K562 (cell line): ENCODE results near the gene SLX4IP. TPM values are rescaled to one million over a fixed set of nuclear protein-coding genes. Genes with fewer than 3 reads are reported as not detected.
A peak's percentile ranks its signal among the peaks of the same experiment; 100 is the strongest.

Experiments
- KDM5B ChIP-seq: fragments of 200-600 bp; sonication (generic); IDR thresholded peaks from 2 replicates; pipeline ENCODE4 v1.6.1; 2012; ENCODE audit warnings: low read depth, mild to moderate bottlenecking, moderate library complexity, low read length, control low read depth, inconsistent platforms; ENCODE audit not compliant: insufficient replicate concordance
- ZBTB40 ChIP-seq, 2 experiments: fragments of 450-650 bp in 1 of 2; sonication (generic) in 1 of 2; formaldehyde crosslinking in 1 of 2; IDR thresholded peaks; 2 replicates each; pipeline versions ENCODE4 v1.7.1 to v1.9.0; 2016 to 2022; ENCODE audit warnings: inconsistent platforms in 1 of 2, mild to moderate bottlenecking in 1 of 2, missing genetic modification reagents in 1 of 2
- polyA plus RNA-seq, 8 experiments: library from polyadenylated mRNA; depleted of rRNA in 4 of 8; stranded (reverse) in 5 of 8; unstranded in 3 of 8; fragments of >200 nt; fragmentation: Nextera tagmentation in 2 of 8; fragmentation: Illumina TruSeq in 1 of 8; extraction: Ambion mirVana in 2 of 8; extraction: Trizol in 1 of 8; gene quantifications; 2 replicates each; pipeline versions ENCODE4 v1.2.1 to v1.2.3, GENCODE V29; 2011 to 2014; ENCODE audit warnings: inconsistent platforms in 1 of 8, missing spikeins in 1 of 8
- total RNA-seq, 7 experiments: library from RNA; depleted of rRNA in 6 of 7; stranded (reverse); fragments of >200 nt in 6 of 7; fragmentation: Illumina TruSeq in 2 of 7; extraction: Trizol in 2 of 7; gene quantifications; 2 replicates each; pipeline versions ENCODE4 v1.2.1 to v1.2.3, GENCODE V29; 2011 to 2021; ENCODE audit warnings: low replicate concordance in 1 of 7

Gene SLX4IP
- total and polyA plus RNA-seq, 9 of the 15 experiments (the other 6 are each of a cell fraction or from before 2014, with no cell fraction given) = 1.5 to 5.9 (median 3.5) TPM

- TF ChIP-seq ZBTB40 (IDR thresholded peaks at IDR 0.05) = no peak
- no peak for TF ChIP-seq ZBTB40 (CRISPR knock-in tag; IDR thresholded peaks at IDR 0.05)
- TF ChIP-seq KDM5B = peak; percentile 33
Observed at GRCh38 chr20:10511170-10511508, 76.0 kb downstream of the SLX4IP start (continued).
